Ectodermal cell (in vitro differentiated cells): ENCODE measurements around the gene WNT4.

Experiments
- H3K27ac ChIP-seq: 2 replicates; pipeline ENCODE4 v1.7.0; 2013; ENCODE audit warnings: mild to moderate bottlenecking, low read depth, low read length; ENCODE audit not compliant: insufficient read depth, poor library complexity, severe bottlenecking
- H3K27me3 ChIP-seq: 2 replicates; pipeline ENCODE4 v1.7.0; 2013; ENCODE audit warnings: mild to moderate bottlenecking, low read length; ENCODE audit not compliant: insufficient read depth, control insufficient read depth, poor library complexity, severe bottlenecking
- H3K36me3 ChIP-seq: one replicate; pipeline ENCODE4 v1.7.0; 2013; ENCODE audit warnings: low read length; ENCODE audit not compliant: control insufficient read depth, insufficient read depth
- H3K4me1 ChIP-seq: one replicate; pipeline ENCODE4 v1.7.0; 2013; ENCODE audit warnings: low read length; ENCODE audit not compliant: control insufficient read depth, insufficient read depth
- H3K4me3 ChIP-seq: 2 replicates; pipeline ENCODE4 v1.7.0; 2013; ENCODE audit warnings: low read depth, low read length, control low read depth; ENCODE audit not compliant: insufficient read depth
- H3K9me3 ChIP-seq: 2 replicates; pipeline ENCODE4 v1.7.0; 2013; ENCODE audit warnings: mild to moderate bottlenecking, low read length, moderate library complexity; ENCODE audit not compliant: control insufficient read depth
- WGBS, 2 experiments: methylation state at CpG; one replicate each; pipeline ENCODE4 v1.1.7; 2013; ENCODE audit warnings: missing lambda C conversion rate in 2 of 2; 5-methylcytosine and 5-hydroxymethylcytosine counted together

Gene WNT4

GRCh38 chr1:22179197-22179803 lies 36.4 kb upstream of the WNT4 start:
- no peaks in the 10 kb centered on the region for H3K27me3 ChIP-seq
- no peak overlapping the region for H3K27ac ChIP-seq
- no peaks in the 10 kb centered on the region for H3K9me3 ChIP-seq
- peaks cover 9% of the 10 kb centered on the region for H3K4me1 ChIP-seq
- H3K36me3 ChIP-seq = no peaks in the 10 kb centered on the region
- 99 to 100% methylated on average over 2 of the region's 2 CpGs for WGBS, 2 experiments
- H3K4me3 ChIP-seq = no peak overlapping the region

DNA sequence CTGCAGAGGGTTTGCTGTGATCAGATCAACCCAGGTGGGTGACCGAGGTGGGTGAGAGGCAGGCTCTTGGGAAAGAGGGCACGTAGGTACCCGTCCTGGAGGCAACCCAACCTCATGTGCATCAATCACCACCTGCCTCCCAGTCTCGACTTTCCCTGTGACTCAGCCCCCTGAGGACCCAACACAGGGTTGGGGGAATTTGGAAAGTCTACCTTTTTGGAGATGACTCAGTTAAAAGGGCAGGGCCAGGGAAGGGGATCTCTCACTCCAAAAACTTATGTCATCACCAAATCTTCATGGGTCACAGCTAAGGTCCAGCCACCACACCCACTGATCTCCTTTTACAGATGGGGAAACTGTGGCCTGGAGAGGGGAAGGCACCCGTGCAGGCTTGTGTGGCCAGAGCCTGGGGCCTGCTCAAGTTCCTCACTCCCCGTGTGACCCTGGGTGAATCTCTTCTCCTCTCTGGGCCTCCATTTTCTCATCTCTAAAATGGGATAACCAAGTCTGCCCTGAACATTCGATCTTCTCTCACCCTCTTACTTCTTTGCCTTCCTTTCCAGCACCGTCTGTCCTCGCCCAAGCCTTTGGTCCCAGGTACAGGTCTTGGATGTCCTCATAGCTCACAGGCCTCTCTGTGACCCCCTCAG lies 34.6 kb upstream of the WNT4 start:
- Histone ChIP-seq H3K4me1 (peaks cover 7% of the 10 kb centered on the region), H3K36me3 (no peaks in the 10 kb centered on the region), H3K9me3 (no peaks in the 10 kb centered on the region), H3K4me3 (no peak overlapping the region), H3K27me3 (no peaks in the 10 kb centered on the region), H3K27ac (no peak overlapping the region)
- WGBS, 2 experiments = 91 to 94% methylated on average over 9 of the region's 9 CpGs

GRCh38 chr1:22176258-22176657 lies 33.4 kb upstream of the WNT4 start:
- no peaks in the 10 kb centered on the region for H3K27me3 ChIP-seq
- H3K27ac ChIP-seq = no peak overlapping the region
- 52 to 55% methylated on average over 5 of the region's 5 CpGs for WGBS, 2 experiments
- no peaks in the 10 kb centered on the region for H3K9me3 ChIP-seq
- H3K36me3 ChIP-seq = no peaks in the 10 kb centered on the region
- H3K4me1 ChIP-seq = no peaks in the 10 kb centered on the region
- H3K4me3 ChIP-seq = no peak overlapping the region

- Histone ChIP-seq H3K36me3 (no peaks in the 10 kb centered on the region), H3K4me1 (no peaks in the 10 kb centered on the region), H3K27ac (no peak overlapping the region), H3K9me3 (no peaks in the 10 kb centered on the region), H3K27me3 (no peaks in the 10 kb centered on the region), H3K4me3 (no peak overlapping the region)
- 89 to 94% methylated on average over 9 of the region's 9 CpGs for WGBS, 2 experiments
These were observed 31.7 kb upstream of the WNT4 start for GRCh38 chr1:22174446-22175220.

DNA sequence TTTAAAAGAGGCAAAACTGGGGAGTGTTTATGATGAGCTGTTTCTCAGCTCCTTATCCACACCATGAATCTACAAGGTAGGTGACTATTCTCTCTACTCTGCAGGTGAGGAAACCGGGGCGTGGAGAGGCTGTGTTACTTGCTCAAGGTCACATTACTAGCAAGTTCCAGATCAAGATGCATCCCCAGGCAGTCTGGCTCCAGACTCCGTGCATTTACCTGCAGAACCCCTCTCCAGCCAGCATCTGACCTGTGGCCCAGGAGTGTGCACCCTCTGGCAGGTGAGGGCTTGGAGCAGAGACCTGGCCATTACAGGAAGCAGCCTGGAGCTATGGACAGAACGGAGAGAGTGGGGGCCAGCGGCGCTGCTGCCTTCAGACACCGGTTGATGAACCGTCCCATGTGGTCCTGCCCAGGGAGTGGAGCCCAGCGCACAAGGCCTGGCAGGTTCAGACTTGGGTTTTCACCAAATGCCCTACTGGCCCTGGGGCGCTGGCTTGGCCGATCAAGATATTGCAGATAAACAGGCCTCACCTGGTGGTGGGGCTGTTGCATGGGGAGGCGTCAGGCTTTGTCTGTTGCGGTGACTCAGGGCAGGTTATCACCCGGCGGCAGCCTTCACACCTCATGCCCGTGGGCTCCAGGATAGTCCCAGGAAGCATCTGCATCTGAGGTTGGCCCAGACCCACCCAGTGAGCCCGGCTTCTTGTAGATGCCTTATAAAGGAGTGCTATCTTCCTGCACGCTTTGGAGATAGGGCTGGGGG lies 29.2 kb upstream of the WNT4 start:
- no peaks in the 10 kb centered on the region for H3K9me3 ChIP-seq
- H3K27ac ChIP-seq = no peak overlapping the region
- H3K4me3 ChIP-seq = no peak overlapping the region
- H3K4me1 ChIP-seq = no peaks in the 10 kb centered on the region
- H3K36me3 ChIP-seq = no peaks in the 10 kb centered on the region
- WGBS, 2 experiments = 93 to 94% methylated on average over 18 of the region's 18 CpGs
- no peaks in the 10 kb centered on the region for H3K27me3 ChIP-seq

DNA sequence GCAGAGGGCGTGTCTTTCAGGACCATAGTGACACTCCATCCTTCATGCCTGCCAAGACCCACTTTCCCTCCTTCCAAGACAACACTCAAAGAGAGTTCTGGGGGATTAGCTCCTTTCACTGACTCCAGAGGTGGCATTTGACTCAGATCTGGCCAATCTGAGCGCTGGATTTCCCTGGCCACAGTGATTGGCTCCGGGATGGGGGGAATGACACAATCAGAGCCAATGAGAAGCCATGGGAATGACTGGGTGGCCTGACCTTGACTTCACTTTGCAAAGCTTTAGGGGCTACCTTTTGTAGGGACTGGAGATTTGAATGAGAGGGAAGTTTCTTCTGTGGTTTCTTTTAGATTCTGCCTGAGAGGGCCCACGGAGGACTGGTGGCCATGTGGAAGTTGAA lies 26.9 kb upstream of the WNT4 start:
- H3K27me3 ChIP-seq = no peaks in the 10 kb centered on the region
- no peak overlapping the region for H3K27ac ChIP-seq
- no peak overlapping the region for H3K4me3 ChIP-seq
- peaks cover 4% of the 10 kb centered on the region for H3K4me1 ChIP-seq
- no peaks in the 10 kb centered on the region for H3K36me3 ChIP-seq
- WGBS, 2 experiments = 92 to 95% methylated on average over 4 of the region's 4 CpGs
- H3K9me3 ChIP-seq = no peaks in the 10 kb centered on the region

DNA sequence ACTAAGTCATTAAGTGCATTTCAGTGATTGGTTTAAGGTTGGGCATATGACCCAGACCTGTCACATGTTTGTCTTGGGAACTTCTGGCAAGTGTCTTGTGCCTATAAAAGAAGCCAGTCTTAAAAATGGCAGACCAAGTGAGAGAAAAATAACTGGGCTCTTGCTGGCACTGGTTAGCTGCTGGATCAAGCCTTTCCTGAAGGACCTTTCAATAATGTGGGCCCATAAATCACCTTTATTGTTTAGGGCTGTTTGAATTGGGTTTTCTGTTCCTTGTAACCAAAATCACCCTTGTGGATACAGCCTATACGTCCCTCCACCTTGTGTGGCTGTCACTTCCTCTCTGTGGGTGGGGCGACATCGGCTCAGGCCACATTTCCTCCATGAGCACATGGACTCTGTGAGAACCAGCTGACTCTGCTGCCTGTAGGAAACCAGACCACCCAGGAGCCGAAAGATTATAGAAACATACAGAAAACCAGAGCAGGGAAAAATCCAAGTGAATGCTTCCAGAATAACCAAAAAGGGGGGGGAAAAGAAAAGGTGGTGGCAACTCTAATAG lies 25.6 kb upstream of the WNT4 start:
- Histone ChIP-seq H3K9me3 (no peaks in the 10 kb centered on the region), H3K36me3 (no peaks in the 10 kb centered on the region), H3K27me3 (no peaks in the 10 kb centered on the region), H3K4me3 (no peak overlapping the region), H3K27ac (no peak overlapping the region), H3K4me1 (peaks cover 4% of the 10 kb centered on the region)
- WGBS, 2 experiments = 76 to 81% methylated on average over 4 of the region's 4 CpGs

- WGBS, 2 experiments = 82 to 84% methylated on average over 1 of the region's 1 CpG
- Histone ChIP-seq H3K4me1 (peaks cover 4% of the 10 kb centered on the region), H3K27me3 (no peaks in the 10 kb centered on the region), H3K9me3 (no peaks in the 10 kb centered on the region), H3K27ac (no peak overlapping the region), H3K4me3 (no peak overlapping the region), H3K36me3 (no peaks in the 10 kb centered on the region)
These were observed 23.5 kb upstream of the WNT4 start for GRCh38 chr1:22166439-22166838.

GRCh38 chr1:22164841-22165808 lies 22.2 kb upstream of the WNT4 start:
- no peak overlapping the region for H3K4me3 ChIP-seq
- no peaks in the 10 kb centered on the region for H3K27me3 ChIP-seq
- H3K36me3 ChIP-seq = no peaks in the 10 kb centered on the region
- 93 to 94% methylated on average over 13 to 14 of the region's 14 CpGs for WGBS, 2 experiments
- peaks cover 4% of the 10 kb centered on the region for H3K4me1 ChIP-seq
- no peaks in the 10 kb centered on the region for H3K9me3 ChIP-seq
- no peak overlapping the region for H3K27ac ChIP-seq
